Activated T-helper 2 cell treated with anti-CD3 and anti-CD28 coated beads, Interferon-gamma antibody, Interleukin-2, Interleukin-4, amounts not matched to agents 10 μg/mL and 5 μg/mL and 100 μg/mL, durations not matched to agents 14 hours and 24 hours and 36 hours (primary cell): ENCODE data around the gene IQGAP3. TPM values are rescaled to one million over a fixed set of nuclear protein-coding genes. Genes with fewer than 3 reads are reported as not detected.
"Not testable (repeated sequence)": the region's sequence is repeated elsewhere in the genome, so short reads cannot be mapped to it uniquely, and the experiment has no call there.

Experiments
- DNase-seq: peaks from one replicate; pipeline ENCODE4 v3.0.0; 2021; ENCODE audit warnings: low spot score
- H3K27ac Mint-ChIP-seq: one replicate; pipeline ENCODE4 v1.8.0; 2021; ENCODE audit warnings: mixed read lengths
- H3K27me3 Mint-ChIP-seq: one replicate; pipeline ENCODE4 v1.8.0; 2021; ENCODE audit warnings: low read depth, mixed read lengths
- H3K36me3 Mint-ChIP-seq: one replicate; pipeline ENCODE4 v1.8.0; 2021; ENCODE audit warnings: low read depth, mixed read lengths
- H3K4me1 Mint-ChIP-seq: one replicate; pipeline ENCODE4 v1.8.0; 2021; ENCODE audit warnings: low read depth, mixed read lengths
- H3K4me3 Mint-ChIP-seq: one replicate; pipeline ENCODE4 v1.8.0; 2021; ENCODE audit warnings: low read depth, mild to moderate bottlenecking, moderate library complexity, mixed read lengths
- H3K9me3 Mint-ChIP-seq: one replicate; pipeline ENCODE4 v1.8.0; 2021; ENCODE audit warnings: mixed read lengths
- intact Hi-C: fragments of 100-400 bp; cut with micrococcal nuclease; formaldehyde crosslinking; loops from one replicate; pipeline ENCODE4 v1.15.1; 2023
- total RNA-seq: library from RNA; stranded (reverse); gene quantifications from 2 replicates; pipeline ENCODE4 v1.2.3, GENCODE V29; 2022

The IQGAP3 gene
- 16.1 and 16.8 TPM in 2 replicates for total RNA-seq

DNA sequence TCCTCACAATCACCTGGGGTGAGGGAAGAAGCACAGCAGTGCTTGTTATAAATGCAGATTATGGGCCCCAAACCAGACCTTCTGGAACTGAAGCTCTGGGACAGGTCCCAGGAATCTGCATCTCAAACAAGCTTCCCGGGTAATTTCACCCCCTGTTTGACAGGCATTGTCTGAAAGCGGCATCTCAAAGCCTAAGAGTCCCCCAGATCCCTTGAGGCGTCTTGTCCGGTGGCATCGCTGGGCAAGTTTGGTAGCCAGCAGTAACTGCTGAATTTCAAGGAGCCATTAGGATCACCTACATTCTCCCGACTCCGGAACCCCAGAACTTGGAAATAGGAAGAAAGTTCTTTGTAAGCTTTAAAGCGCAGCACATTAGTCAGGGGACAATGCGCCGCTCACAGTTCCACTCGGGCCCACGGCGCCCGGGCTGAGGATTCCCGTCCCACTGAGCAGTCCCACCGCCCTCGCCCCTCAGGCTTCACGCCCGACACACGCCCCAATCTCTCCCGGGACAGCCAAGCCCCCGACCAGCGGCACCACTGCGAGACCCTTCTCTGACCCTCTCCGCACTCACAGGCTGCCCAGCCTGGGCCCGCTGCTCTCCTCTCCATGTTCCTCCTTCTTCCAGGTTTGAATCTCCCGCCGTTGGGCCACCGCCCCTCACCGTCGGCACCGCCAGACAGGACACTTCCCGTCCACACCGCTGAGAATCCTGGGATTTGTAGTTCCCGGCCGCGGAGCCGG, at the start of gene IQGAP3:
Gene IQGAP3 (minus strand): TSS at position 647 of the 744 bp plus-strand sequence. CDS start 36 bp downstream, at position 611.
- peak within 1 kb of the TSS; percentile 87 for H3K27ac Mint-ChIP-seq
- no peaks in the 10 kb centered on the region for H3K9me3 Mint-ChIP-seq
- H3K4me1 Mint-ChIP-seq: peaks cover 24% of the 10 kb centered on the region
- H3K4me3 Mint-ChIP-seq: peak within 1 kb of the TSS; percentile 95
- DNase-seq: peak; percentile 69
- H3K36me3 Mint-ChIP-seq: peaks cover 10% of the 10 kb centered on the region
- intact Hi-C loops: loop anchor here (5.0 kb wide), 2 partner anchors 35 to 70 kb away; partner anchors contain the start of gene MEF2D
- peaks cover 19% of the 10 kb centered on the region for H3K27me3 Mint-ChIP-seq

- H3K27me3 Mint-ChIP-seq: peaks cover 60% of the 10 kb centered on the region
- intact Hi-C loops: no loop called here
- no peaks in the 10 kb centered on the region for H3K36me3 Mint-ChIP-seq
- no peak overlapping the region for H3K27ac Mint-ChIP-seq
- no peak overlapping the region for H3K4me3 Mint-ChIP-seq
- H3K4me1 Mint-ChIP-seq: peaks cover 2% of the 10 kb centered on the region
- DNase-seq: no peak
- no peaks in the 10 kb centered on the region for H3K9me3 Mint-ChIP-seq
Observed at GRCh38 chr1:156619582-156619955, 47.2 kb upstream of the IQGAP3 start.

DNA sequence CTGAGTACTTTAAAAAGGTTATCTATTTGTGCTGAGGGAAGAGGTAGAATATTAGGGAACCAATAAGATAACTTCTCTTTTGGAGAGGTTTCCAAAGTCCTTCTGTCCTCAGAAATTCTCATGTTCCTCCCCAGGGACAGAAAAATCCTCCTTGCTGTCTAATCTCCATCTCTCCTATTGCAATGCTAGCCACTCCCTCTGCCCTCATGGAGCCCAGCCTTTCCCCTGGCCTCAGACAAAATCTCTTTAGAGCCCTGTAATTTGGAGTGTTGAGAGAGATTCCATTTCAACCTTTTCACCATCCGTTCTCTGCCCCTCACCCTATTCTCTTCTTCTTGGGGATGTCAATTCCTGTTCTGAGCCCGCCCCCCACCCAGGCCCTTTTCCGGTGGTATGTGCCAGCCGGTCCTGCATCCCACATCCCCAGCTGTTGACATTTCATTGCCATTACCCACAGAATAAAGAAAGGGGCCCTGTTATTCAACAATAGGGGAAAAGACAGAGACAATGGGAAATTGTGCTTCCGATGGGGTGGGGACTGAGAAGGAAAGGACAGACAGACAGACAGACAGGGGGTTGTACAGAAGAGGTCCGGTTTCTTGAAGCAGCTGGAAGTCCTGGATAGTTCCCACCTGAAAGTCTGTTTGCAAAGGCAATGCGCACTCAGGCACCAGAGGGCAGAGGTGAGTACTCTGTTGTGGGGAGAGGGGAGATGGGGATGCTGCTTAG, 46.7 kb upstream of the IQGAP3 start, which contains the start of gene HAPLN2:
Gene HAPLN2 (plus strand): TSS at position 563 of the 729 bp plus-strand sequence. CDS start 4,076 bp downstream, outside the sequence.
- intact Hi-C loops: no loop called here
- Mint-ChIP-seq H3K4me1 (no peaks in the 10 kb centered on the region), H3K4me3 (no peak within 1 kb of the TSS), H3K27me3 (peaks cover 62% of the 10 kb centered on the region), H3K9me3 (no peaks in the 10 kb centered on the region), H3K36me3 (no peaks in the 10 kb centered on the region), H3K27ac (no peak within 1 kb of the TSS)
- no peak for DNase-seq

DNA sequence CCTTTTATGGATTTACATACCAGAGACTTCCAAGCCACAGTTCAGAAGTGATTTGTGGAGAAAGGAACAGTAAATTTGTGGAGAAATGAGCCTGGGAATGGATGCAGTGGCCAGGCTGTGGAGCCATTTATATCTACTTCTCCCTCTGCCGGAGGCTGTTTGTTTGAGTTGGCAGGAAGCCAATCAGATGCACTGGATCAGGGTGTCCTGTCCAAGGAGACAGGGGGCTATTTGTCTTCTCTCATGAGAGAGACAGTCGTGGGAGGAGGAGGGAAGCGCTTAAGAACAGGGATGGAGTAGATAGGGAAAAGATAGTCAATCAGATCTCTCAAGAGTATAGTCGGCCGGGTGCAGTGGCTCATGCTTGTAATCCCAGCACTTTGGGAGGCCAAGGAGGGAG, 44.1 kb upstream of the IQGAP3 start:
- Mint-ChIP-seq H3K27me3 (peaks cover 54% of the 10 kb centered on the region), H3K27ac (no peak overlapping the region), H3K4me3 (no peak overlapping the region), H3K9me3 (no peaks in the 10 kb centered on the region), H3K36me3 (no peaks in the 10 kb centered on the region), H3K4me1 (no peaks in the 10 kb centered on the region)
- no peak for DNase-seq
- intact Hi-C loops: no loop called here

- no peak for DNase-seq
- H3K27me3 Mint-ChIP-seq: peaks cover 55% of the 10 kb centered on the region
- no peak overlapping the region for H3K27ac Mint-ChIP-seq
- H3K4me3 Mint-ChIP-seq: no peak overlapping the region
- no peaks in the 10 kb centered on the region for H3K9me3 Mint-ChIP-seq
- H3K4me1 Mint-ChIP-seq: no peaks in the 10 kb centered on the region
- intact Hi-C loops: no loop called here
- no peaks in the 10 kb centered on the region for H3K36me3 Mint-ChIP-seq
Observed at GRCh38 chr1:156615946-156616345, 43.6 kb upstream of the IQGAP3 start.

DNA sequence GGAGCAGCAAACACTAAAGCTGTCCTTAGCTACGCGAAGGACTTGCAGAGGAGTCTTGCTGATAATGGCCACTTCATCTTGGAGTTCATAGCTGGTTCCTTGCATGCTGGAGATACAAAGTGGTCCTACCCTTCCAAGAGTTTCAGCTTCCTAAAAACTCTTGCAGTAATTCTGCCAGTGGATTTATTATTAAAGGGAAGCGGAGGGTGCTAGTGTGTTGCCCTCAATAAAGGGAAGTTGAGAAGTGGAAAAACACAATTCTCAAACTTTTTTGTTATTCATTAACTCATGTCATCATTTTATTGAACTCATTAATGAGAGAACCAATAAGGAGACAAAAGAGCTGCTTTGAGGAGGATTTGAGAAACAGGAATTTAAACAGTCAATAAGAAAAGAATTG, 40.3 kb upstream of the IQGAP3 start:
- Mint-ChIP-seq H3K4me3 (no peak overlapping the region), H3K27me3 (peaks cover 39% of the 10 kb centered on the region), H3K4me1 (peaks cover 8% of the 10 kb centered on the region), H3K27ac (no peak overlapping the region), H3K9me3 (no peaks in the 10 kb centered on the region), H3K36me3 (no peaks in the 10 kb centered on the region)
- DNase-seq: no peak
- intact Hi-C loops: no loop called here

GRCh38 chr1:156610072-156610471, 37.7 kb upstream of the IQGAP3 start:
- H3K4me1 Mint-ChIP-seq, H3K9me3 Mint-ChIP-seq, H3K4me3 Mint-ChIP-seq, H3K27ac Mint-ChIP-seq, DNase-seq, H3K36me3 Mint-ChIP-seq, intact Hi-C loops: not testable (repeated sequence)
- peaks cover 27% of the 10 kb centered on the region for H3K27me3 Mint-ChIP-seq

DNA sequence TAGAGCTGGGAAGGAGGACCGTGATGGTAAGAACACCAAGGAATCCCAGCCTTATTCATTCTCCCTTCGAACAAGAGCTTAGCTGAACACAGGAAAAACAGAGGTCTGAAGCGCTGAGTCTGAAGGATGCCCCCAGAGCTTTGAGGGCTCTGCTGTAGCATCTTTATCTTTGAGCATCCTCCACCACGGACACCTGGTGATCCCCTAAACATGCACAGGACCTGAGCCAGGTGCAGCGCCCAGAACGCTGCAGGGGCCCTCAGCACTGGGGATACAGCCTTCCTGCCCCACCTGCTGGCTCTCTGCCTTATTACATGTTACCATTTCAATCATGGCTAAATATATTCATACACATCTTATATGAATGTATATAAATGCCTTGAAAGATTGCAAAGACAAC, 36.6 kb upstream of the IQGAP3 start:
- Mint-ChIP-seq H3K4me3 (no peak overlapping the region), H3K27me3 (peaks cover 17% of the 10 kb centered on the region), H3K27ac (no peak overlapping the region), H3K9me3 (no peaks in the 10 kb centered on the region), H3K36me3 (no peaks in the 10 kb centered on the region), H3K4me1 (peaks cover 8% of the 10 kb centered on the region)
- intact Hi-C loops: loop anchor here (1.0 to 5.0 kb wide), 4 partner anchors 25 to 222 kb away; partner anchors contain the start of gene IQGAP3
- peak; percentile 43 for DNase-seq

GRCh38 chr1:156608036-156608674, 35.8 kb upstream of the IQGAP3 start:
- H3K4me3 Mint-ChIP-seq: no peak overlapping the region

GRCh38 chr1:156607344-156607743, 35.0 kb upstream of the IQGAP3 start:
- peaks cover 13% of the 10 kb centered on the region for H3K4me1 Mint-ChIP-seq
- not testable (repeated sequence) for H3K4me3 Mint-ChIP-seq, DNase-seq, H3K27ac Mint-ChIP-seq, H3K36me3 Mint-ChIP-seq, H3K9me3 Mint-ChIP-seq, H3K27me3 Mint-ChIP-seq
- intact Hi-C loops: loop anchor here (5.0 kb wide), 2 partner anchors 35 to 220 kb away; partner anchors contain the start of gene IQGAP3

More at GRCh38 chr1:156608036-156608674, 35.8 kb upstream of the IQGAP3 start:
- Mint-ChIP-seq H3K27ac (no peak overlapping the region), H3K36me3 (no peaks in the 10 kb centered on the region), H3K27me3 (peaks cover 15% of the 10 kb centered on the region), H3K4me1 (peaks cover 8% of the 10 kb centered on the region), H3K9me3 (no peaks in the 10 kb centered on the region)
- intact Hi-C loops: loop anchor here (1.0 to 5.0 kb wide), 4 partner anchors 24 to 221 kb away; partner anchors contain the start of gene IQGAP3
- DNase-seq: peak; percentile 51

- Mint-ChIP-seq H3K9me3 (no peaks in the 10 kb centered on the region), H3K27me3 (no peaks in the 10 kb centered on the region), H3K27ac (peak overlapping the region; percentile 48), H3K36me3 (peaks cover 26% of the 10 kb centered on the region), H3K4me1 (peaks cover 19% of the 10 kb centered on the region), H3K4me3 (peak overlapping the region; percentile 59)
- DNase-seq: no peak
- intact Hi-C loops: no loop called here
Observed at GRCh38 chr1:156602557-156602993, 30.2 kb upstream of the IQGAP3 start.

DNA sequence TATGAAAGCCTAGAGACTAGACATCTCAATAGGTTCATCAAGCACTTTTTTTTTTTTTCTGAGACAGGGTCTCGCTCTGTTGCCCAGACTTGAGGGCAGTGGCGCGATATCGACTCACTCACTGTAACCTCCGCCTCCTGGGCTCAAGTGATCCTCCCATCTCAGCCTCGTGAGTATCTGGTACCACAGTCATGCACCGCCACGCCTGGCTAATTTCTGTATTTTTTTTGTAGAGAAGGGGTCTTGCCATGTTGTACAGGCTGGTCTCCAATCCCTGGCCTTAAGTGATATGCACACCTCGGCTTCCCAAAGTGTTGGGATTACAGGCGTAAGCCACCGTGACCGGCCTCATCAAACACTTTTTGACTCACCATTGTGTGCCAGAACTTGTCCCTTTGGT, 29.5 kb upstream of the IQGAP3 start:
- peak overlapping the region; percentile 100 for H3K4me3 Mint-ChIP-seq
- H3K27ac Mint-ChIP-seq: peak overlapping the region; percentile 99
- DNase-seq: no peak
- H3K4me1 Mint-ChIP-seq: peaks cover 23% of the 10 kb centered on the region
- H3K9me3 Mint-ChIP-seq: no peaks in the 10 kb centered on the region
- H3K27me3 Mint-ChIP-seq: no peaks in the 10 kb centered on the region
- H3K36me3 Mint-ChIP-seq: peaks cover 33% of the 10 kb centered on the region
- intact Hi-C loops: loop anchor here (2.0 kb wide), 2 partner anchors 17 to 101 kb away; partner anchors contain the start of gene MEF2D
